HG02870 (cell line): Measurements from ENCODE around the gene RALGAPA2.
"Not testable (repeated sequence)": the region's sequence is repeated elsewhere in the genome, so short reads cannot be mapped to it uniquely, and the experiment has no call there.

ENCODE experiments used
- ATAC-seq: cut with Tn5 transposase; IDR thresholded peaks from one replicate; pipeline ENCODE4 v1.9.1; 2021; ENCODE audit warnings: mild to moderate bottlenecking, moderate library complexity; ENCODE audit not compliant: unreplicated experiment

The RALGAPA2 gene

DNA sequence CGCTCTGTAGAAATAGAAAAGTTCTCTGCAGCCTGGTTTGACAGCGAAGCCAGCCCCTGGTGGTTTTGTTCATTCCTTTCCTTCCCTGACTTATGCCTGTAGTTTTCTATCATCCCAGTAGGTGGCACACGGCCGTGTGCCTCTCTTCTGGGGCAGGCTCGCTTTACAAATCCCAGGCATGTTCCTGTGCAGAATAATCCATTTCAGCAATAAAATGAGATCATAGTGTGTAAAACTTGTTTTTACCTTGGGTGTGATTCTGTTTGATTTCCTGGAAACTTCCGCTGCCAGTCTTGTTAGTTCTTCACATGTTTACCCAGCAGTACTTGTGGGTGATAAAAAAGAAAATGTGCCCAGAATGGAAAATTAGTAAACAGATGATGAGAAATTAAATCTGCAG is 352.0 kb downstream of the RALGAPA2 start:
- peak; percentile 72 for ATAC-seq

DNA sequence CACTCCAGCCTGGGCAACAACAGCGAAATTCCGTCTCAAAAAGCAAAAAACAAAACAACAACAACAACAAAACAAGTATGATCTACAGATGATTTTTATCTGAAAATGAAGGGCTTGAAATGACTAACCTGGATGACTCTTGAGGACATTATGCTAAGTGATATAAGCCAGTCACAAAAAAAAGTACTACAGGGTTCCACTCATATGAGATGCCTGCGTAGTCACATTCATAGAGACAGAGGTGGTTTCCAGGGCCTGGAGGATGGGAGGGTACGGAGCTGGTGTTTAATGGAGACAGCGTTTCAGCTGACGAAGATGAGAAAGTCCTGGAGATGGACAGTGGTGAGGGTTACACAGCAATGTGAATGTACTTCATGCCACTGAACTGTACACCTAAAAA is 352.8 kb downstream of the RALGAPA2 start:
- no peak for ATAC-seq

DNA sequence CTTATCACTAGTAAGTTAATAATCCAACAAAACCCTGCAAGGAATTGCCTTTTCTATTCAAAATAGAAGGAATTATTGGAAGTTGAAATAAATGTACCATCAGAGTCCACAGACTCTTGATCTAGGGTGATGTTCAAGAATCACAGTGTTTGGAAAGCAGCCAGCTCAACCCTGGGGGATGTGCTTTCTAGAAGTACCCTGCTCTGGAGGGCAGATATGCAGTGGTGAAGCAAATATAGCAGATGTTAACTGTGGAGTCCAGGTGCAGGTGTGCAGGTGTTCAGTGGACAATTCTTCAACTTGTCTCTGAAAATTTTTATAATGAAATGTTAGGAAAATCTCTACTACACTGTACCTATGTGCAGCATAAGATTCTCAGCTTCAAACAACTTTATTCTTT is 353.6 kb downstream of the RALGAPA2 start:
- no peak for ATAC-seq

DNA sequence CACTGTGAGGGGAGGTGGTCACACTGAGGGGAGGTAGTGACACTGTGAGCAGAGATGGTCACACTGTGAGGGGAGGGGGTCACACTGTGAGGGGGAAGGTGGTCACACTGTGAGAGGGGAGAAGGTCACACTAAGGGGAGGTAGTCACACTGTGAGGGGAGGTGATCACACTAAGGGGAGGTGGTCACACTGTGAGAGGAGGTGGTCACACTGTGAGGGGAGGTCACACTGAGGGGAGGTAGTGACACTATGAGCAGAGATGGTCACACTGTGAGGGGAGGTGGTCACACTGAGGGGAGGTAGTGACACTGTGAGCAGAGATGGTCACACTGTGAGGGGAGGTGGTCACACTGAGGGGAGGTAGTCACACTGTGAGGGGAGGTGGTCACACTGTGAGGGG is 356.9 kb downstream of the RALGAPA2 start:
- not testable (repeated sequence) for ATAC-seq

DNA sequence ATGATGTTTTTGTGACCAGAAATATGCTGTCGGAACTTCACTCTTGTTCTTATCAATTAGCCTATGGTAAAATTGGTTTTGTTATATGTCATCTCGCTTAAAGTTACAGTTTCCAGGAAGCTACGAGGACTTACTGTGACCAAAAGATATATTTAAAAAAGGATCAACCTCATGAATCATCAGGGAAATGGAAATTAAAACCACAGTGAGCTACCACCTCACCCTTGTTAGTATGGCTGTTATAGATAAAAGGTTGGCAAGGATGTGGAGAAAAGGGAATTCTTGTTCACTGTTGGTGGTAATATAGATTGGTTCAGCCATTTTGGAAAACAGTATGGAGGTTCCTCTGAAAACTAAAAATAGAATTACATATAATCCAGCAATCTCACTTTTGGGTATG is 358.9 kb downstream of the RALGAPA2 start:
- ATAC-seq = no peak

DNA sequence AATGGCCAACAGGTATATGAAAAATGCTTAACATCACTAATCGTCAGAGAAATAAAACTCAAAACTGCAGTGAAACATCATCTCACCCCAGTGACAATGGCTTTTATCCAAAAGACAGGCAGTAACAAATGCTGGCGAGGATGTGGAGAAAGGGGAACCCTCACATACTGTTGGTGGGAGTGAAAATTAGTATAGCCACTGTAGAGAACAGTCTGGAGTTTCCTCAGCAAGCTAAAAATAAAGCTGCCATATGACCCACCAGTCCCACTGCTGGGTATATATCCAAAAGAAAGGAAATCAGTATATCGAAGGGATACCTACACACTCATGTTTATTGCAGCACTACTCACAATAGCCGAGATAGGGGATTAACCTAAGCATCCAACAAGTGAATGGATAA is 368.0 kb downstream of the RALGAPA2 start:
- ATAC-seq = no peak

DNA sequence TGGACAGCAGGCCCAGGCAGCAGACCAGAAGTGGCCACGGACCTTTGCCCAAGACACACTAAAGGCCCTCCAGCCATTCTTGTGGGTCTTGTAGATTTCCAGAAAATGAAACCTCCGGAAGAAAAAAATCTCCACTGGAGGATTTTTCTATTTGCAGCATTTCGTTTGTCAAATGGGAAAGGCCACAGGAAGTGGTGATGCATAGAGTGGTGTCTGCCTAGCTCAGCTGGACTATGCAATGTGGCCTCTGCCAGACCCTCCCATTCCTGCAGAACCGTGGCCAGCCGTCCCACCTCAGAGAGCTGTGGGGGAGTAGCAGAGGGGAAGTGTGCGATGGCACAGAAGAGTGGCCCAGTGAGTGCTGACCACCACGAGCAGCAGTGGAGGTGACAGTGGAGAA is 368.5 kb downstream of the RALGAPA2 start:
- ATAC-seq = no peak
